ENCODE results near the gene ARMH1. TPM values are rescaled to one million over a fixed set of nuclear protein-coding genes. Genes with fewer than 3 reads are reported as not detected.

ARMH1 gene
- 100 to 1,000 TPM in 1 of 5 experiments, 10 to 100 TPM in 4; 65.8 to 205 (median 87.0) TPM for total RNA-seq
- 10 to 100 TPM; 32.8 to 41.0 TPM for polyA plus RNA-seq
- total RNA-seq, result 37.2 reads per million, percentile 64 among the genes with 10 or more reads in this experiment

GRCh38 chr1:44674113-44675000, at the start of gene ARMH1, which contains the start of gene TMEM53:
TSS of gene ARMH1 (plus strand) at chr1:44674714. CDS start at chr1:44689698, 14,984 bp downstream.
TSS of gene TMEM53 (minus strand) at chr1:44674481. CDS start at chr1:44674391, 90 bp downstream.
- no peaks in the 10 kb centered on the region for H3K9me3 ChIP-seq (ENCODE audit: control insufficient read depth in 2 of 3, low read length in 3 of 3)
- H3K4me1 ChIP-seq (ENCODE audit: control insufficient read depth in 2 of 2, insufficient read depth in 2 of 2, low read length in 2 of 2), result peaks cover 0 to 6% of the 10 kb centered on the region in 2 donors
- Mint-ChIP-seq H3K4me1 (peaks cover 13 to 34% (median 23%) of the 10 kb centered on the region in 7 donors), H3K27ac (peak within 1 kb of the TSS; percentile 84 to 94 (median 91)), H3K4me3 (peak within 1 kb of the TSS; percentile 83 to 94 (median 91)), H3K27me3 (no peaks in the 10 kb centered on the region), H3K36me3 (no peaks in the 10 kb centered on the region), H3K9me3 (no peaks in the 10 kb centered on the region)
- peak within 1 kb of the TSS; percentile 81 for H3K4me3 ChIP-seq (ENCODE audit: low read length)
- ChIA-PET CTCF (interaction anchor here (0.6 to 2.0 kb wide), 5 partner anchors 22 to 1039 kb away, joined by 3 to 10 read pairs (median 4); partner anchors contain the start of gene RNU5D-1), POLR2A (interaction anchor here (0.6 to 3.1 kb wide), 17 partner anchors 9 to 665 kb away, joined by 3 to 24 read pairs (median 5); partner anchors contain the start of genes DMAP1, MUTYH and TOE1)
- DNase-seq (peak; percentile 91 to 96 (median 95)), ATAC-seq (peak; percentile 94)
- intact Hi-C loops (cut with micrococcal nuclease), result loop anchor here (1.0 to 2.0 kb wide), 17 partner anchors 22 to 1572 kb away; partner anchors contain the start of genes DMAP1 (in 1 of the 2), ERI3 (in 1 of the 2), HECTD3 (in 1 of the 2) and MUTYH (in 1 of the 2)
- H3K36me3 ChIP-seq (ENCODE audit: control insufficient read depth in 2 of 3, insufficient read depth in 3 of 3, low read length in 3 of 3), result no peaks in the 10 kb centered on the region
- H3K27ac ChIP-seq (ENCODE audit: low read depth, low read length), result peak within 1 kb of the TSS; percentile 76
- H3K27me3 ChIP-seq (ENCODE audit: control insufficient read depth in 2 of 2, insufficient read depth in 2 of 2, low read length in 2 of 2), result no peaks in the 10 kb centered on the region

GRCh38 chr1:44625348-44625747, 49.2 kb upstream of the ARMH1 start:
- H3K36me3 ChIP-seq (ENCODE audit: control insufficient read depth in 2 of 3, insufficient read depth in 3 of 3, low read length in 3 of 3), result no peaks in the 10 kb centered on the region
- DNase-seq (no peak), ATAC-seq (no peak)
- H3K27ac ChIP-seq (ENCODE audit: low read depth, low read length), result no peak overlapping the region
- ChIA-PET POLR2A (no interaction called here), CTCF (no interaction called here)
- Mint-ChIP-seq H3K4me3 (no peak overlapping the region), H3K27me3 (no peaks in the 10 kb centered on the region), H3K36me3 (peaks cover 0 to under 1% (median 0%) of the 10 kb centered on the region in 5 donors), H3K9me3 (peaks cover 0 to 2% (median 0%) of the 10 kb centered on the region in 11 donors), H3K27ac (no peak overlapping the region), H3K4me1 (peaks cover 0 to 4% (median under 1%) of the 10 kb centered on the region in 7 donors)
- no peaks in the 10 kb centered on the region for H3K9me3 ChIP-seq (ENCODE audit: control insufficient read depth in 2 of 3, low read length in 3 of 3)
- H3K27me3 ChIP-seq (ENCODE audit: control insufficient read depth in 2 of 2, insufficient read depth in 2 of 2, low read length in 2 of 2), result no peaks in the 10 kb centered on the region
- H3K4me3 ChIP-seq (ENCODE audit: low read length), result no peak overlapping the region
- no peaks in the 10 kb centered on the region for H3K4me1 ChIP-seq (ENCODE audit: control insufficient read depth in 2 of 2, insufficient read depth in 2 of 2, low read length in 2 of 2)
- intact Hi-C loops (cut with micrococcal nuclease), result no loop called here

- CTCF ChIA-PET, result no interaction called here
- Histone ChIP-seq H3K9me3 (ENCODE audit: control insufficient read depth in 2 of 3, low read length in 3 of 3) (no peaks in the 10 kb centered on the region), H3K27me3 (ENCODE audit: control insufficient read depth in 2 of 2, insufficient read depth in 2 of 2, low read length in 2 of 2) (no peaks in the 10 kb centered on the region), H3K36me3 (ENCODE audit: control insufficient read depth in 2 of 3, insufficient read depth in 3 of 3, low read length in 3 of 3) (peaks cover 0 to 18% (median 0%) of the 10 kb centered on the region in 3 experiments), H3K4me1 (ENCODE audit: control insufficient read depth in 2 of 2, insufficient read depth in 2 of 2, low read length in 2 of 2) (peaks cover 8 to 13% of the 10 kb centered on the region in 2 donors), H3K4me3 (ENCODE audit: low read length) (no peak overlapping the region), H3K27ac (ENCODE audit: low read depth, low read length) (no peak overlapping the region)
- H3K27me3 Mint-ChIP-seq, result no peaks in the 10 kb centered on the region
- H3K4me3 Mint-ChIP-seq, result peak overlapping the region in 1 of 10 donors; percentile 7
- POLR2A ChIA-PET, result interaction anchor here (0.7 to 2.8 kb wide), 2 partner anchors 21 to 45 kb away, joined by 4 to 10 read pairs; partner anchors contain the start of genes ARMH1 and TMEM53
- peaks cover 12 to 33% (median 28%) of the 10 kb centered on the region in 7 donors for H3K4me1 Mint-ChIP-seq
- DNase-seq, result no peak
- H3K27ac Mint-ChIP-seq, result peak overlapping the region in 1 of 9 donors; percentile 5
- no peak for ATAC-seq
- H3K36me3 Mint-ChIP-seq, result peaks cover 0 to 10% (median 0%) of the 10 kb centered on the region in 5 donors
- H3K9me3 Mint-ChIP-seq, result peaks cover 0 to 9% (median 0%) of the 10 kb centered on the region in 11 donors
- intact Hi-C loops (cut with micrococcal nuclease), result no loop called here
Measured at GRCh38 chr1:44628962-44629756, 45.4 kb upstream of the ARMH1 start.

- ChIA-PET CTCF (interaction anchor here (0.9 to 1.2 kb wide), 2 partner anchors 23 to 58 kb away, joined by 3 to 4 read pairs; no protein-coding TSS in a partner anchor), POLR2A (interaction anchor here (1.8 to 2.9 kb wide), 3 partner anchors 10 to 44 kb away, joined by 5 to 14 read pairs (median 10); partner anchors contain the start of genes ARMH1 and TMEM53)
- Histone ChIP-seq H3K4me1 (ENCODE audit: control insufficient read depth in 2 of 2, insufficient read depth in 2 of 2, low read length in 2 of 2) (peaks cover 8 to 13% of the 10 kb centered on the region in 2 donors), H3K27me3 (ENCODE audit: control insufficient read depth in 2 of 2, insufficient read depth in 2 of 2, low read length in 2 of 2) (no peaks in the 10 kb centered on the region), H3K4me3 (ENCODE audit: low read length) (no peak overlapping the region), H3K9me3 (ENCODE audit: control insufficient read depth in 2 of 3, low read length in 3 of 3) (no peaks in the 10 kb centered on the region), H3K27ac (ENCODE audit: low read depth, low read length) (no peak overlapping the region), H3K36me3 (ENCODE audit: control insufficient read depth in 2 of 3, insufficient read depth in 3 of 3, low read length in 3 of 3) (peaks cover 0 to 28% (median 3%) of the 10 kb centered on the region in 3 experiments)
- no peak for ATAC-seq
- H3K27me3 Mint-ChIP-seq, result no peaks in the 10 kb centered on the region
- no peak for DNase-seq
- H3K9me3 Mint-ChIP-seq, result peaks cover 0 to 9% (median 0%) of the 10 kb centered on the region in 11 donors
- intact Hi-C loops (cut with micrococcal nuclease), result loop anchor here (5.0 to 10.0 kb wide), 4 partner anchors 415 to 952 kb away; partner anchors contain the start of genes CCDC163 (in 1 of the 2), DMAP1 (in 1 of the 2), IPO13 (in 1 of the 2) and MMACHC (in 1 of the 2)
- H3K4me3 Mint-ChIP-seq, result peak overlapping the region in 6 of 10 donors; percentile 69 to 93 (median 90)
- peaks cover 19 to 43% (median 36%) of the 10 kb centered on the region in 7 donors for H3K4me1 Mint-ChIP-seq
- peak overlapping the region; percentile 46 to 99 (median 95) for H3K27ac Mint-ChIP-seq
- H3K36me3 Mint-ChIP-seq, result peaks cover 0 to 11% (median 3%) of the 10 kb centered on the region in 5 donors
Measured at GRCh38 chr1:44630116-44630515, 44.4 kb upstream of the ARMH1 start.

GRCh38 chr1:44631333-44631646, 43.2 kb upstream of the ARMH1 start:
- H3K27me3 Mint-ChIP-seq, result no peaks in the 10 kb centered on the region
- peaks cover 0 to 14% (median 6%) of the 10 kb centered on the region in 5 donors for H3K36me3 Mint-ChIP-seq
- Histone ChIP-seq H3K27ac (ENCODE audit: low read depth, low read length) (peak overlapping the region; percentile 85), H3K4me3 (ENCODE audit: low read length) (peak overlapping the region; percentile 70), H3K36me3 (ENCODE audit: control insufficient read depth in 2 of 3, insufficient read depth in 3 of 3, low read length in 3 of 3) (peaks cover 0 to 40% (median 5%) of the 10 kb centered on the region in 3 experiments), H3K9me3 (ENCODE audit: control insufficient read depth in 2 of 3, low read length in 3 of 3) (no peaks in the 10 kb centered on the region), H3K27me3 (ENCODE audit: control insufficient read depth in 2 of 2, insufficient read depth in 2 of 2, low read length in 2 of 2) (no peaks in the 10 kb centered on the region), H3K4me1 (ENCODE audit: control insufficient read depth in 2 of 2, insufficient read depth in 2 of 2, low read length in 2 of 2) (peaks cover 8 to 13% of the 10 kb centered on the region in 2 donors)
- peaks cover 0 to 9% (median 0%) of the 10 kb centered on the region in 11 donors for H3K9me3 Mint-ChIP-seq
- ChIA-PET CTCF (interaction anchor here (1.3 kb wide), 1 partner anchor 417 kb away, joined by 3 read pairs; no protein-coding TSS in a partner anchor), POLR2A (interaction anchor here (0.6 to 3.7 kb wide), 24 partner anchors 8 to 980 kb away, joined by 3 to 24 read pairs (median 5); partner anchors contain the start of genes ARMH1, BTBD19, DMAP1 and HECTD3)
- peaks cover 26 to 50% (median 39%) of the 10 kb centered on the region in 7 donors for H3K4me1 Mint-ChIP-seq
- peak; percentile 23 for ATAC-seq
- intact Hi-C loops (cut with micrococcal nuclease), result loop anchor here (1.0 to 10.0 kb wide), 6 partner anchors 43 to 951 kb away; partner anchors contain the start of genes ERI3 (in 2 of the 2), ARMH1 (in 1 of the 2), CCDC163 (in 1 of the 2) and DMAP1 (in 1 of the 2)
- peak overlapping the region; percentile 46 to 99 (median 97) for H3K27ac Mint-ChIP-seq
- DNase-seq, result no peak
- peak overlapping the region; percentile 69 to 93 (median 90) for H3K4me3 Mint-ChIP-seq

All from naive thymus-derived CD4-positive, alpha-beta T cell (primary cell).